Right forelimb (tissue), 1 donor: Measurements from ENCODE around the gene PYGL.
A peak's percentile ranks its signal among the peaks of the same experiment; 100 is the strongest.
"Not testable (repeated sequence)": the region's sequence is repeated elsewhere in the genome, so short reads cannot be mapped to it uniquely, and the experiment has no call there.

ENCODE experiments used
- DNase-seq: peaks from one replicate; pipeline ENCODE4 v3.0.0-alpha.2; 2018

PYGL gene

DNA sequence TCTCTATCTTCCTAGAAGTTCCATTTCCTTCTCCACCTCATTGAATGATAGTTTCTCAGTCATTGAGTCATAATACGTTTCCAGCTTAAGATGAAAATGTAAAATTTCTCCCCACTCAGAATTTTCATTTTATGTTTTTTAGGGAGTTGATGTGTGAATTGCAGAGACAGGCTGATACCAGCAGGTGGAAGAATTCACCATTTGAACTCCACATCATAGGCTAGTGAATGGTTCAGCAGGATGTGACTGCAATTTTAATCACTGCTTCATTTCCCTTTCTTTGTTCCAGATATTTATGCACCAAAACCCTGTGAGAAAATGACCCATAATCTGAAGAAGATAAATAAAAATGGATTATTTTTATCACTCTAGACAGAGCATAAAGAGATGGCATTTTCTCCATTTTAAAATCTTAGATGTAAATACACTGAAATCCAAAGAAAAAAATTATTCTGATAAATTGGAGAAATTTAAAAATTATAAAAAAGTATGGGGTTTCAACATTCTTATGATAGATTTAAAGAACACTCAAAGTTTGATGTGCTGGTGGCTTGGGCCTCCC is 10.6 kb upstream of the PYGL start:
- DNase-seq, result no peak

DNA sequence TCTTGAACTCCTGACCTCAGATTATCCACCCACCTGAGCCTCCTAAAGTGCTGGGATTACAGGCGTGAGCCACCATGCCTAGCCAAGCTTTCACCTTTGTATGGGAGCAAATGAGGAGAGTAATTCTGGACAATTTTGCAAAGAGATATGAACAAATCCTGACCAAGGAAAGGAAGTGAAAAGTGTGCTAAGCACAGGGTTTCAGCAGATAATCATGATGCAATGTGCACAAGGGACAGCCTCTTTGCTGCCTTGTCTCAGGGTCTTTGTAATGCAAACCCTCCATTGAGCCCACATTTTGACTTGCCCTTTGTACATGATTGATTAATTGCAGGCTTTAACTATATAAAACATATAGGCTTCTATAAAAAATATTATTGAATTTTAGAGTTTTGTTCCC is 9.2 kb upstream of the PYGL start:
- DNase-seq, result no peak

- no peak for DNase-seq
Measured at GRCh38 chr14:50951032-50951431, 6.7 kb upstream of the PYGL start.

GRCh38 chr14:50948205-50948604 is 3.9 kb upstream of the PYGL start:
- no peak for DNase-seq

DNA sequence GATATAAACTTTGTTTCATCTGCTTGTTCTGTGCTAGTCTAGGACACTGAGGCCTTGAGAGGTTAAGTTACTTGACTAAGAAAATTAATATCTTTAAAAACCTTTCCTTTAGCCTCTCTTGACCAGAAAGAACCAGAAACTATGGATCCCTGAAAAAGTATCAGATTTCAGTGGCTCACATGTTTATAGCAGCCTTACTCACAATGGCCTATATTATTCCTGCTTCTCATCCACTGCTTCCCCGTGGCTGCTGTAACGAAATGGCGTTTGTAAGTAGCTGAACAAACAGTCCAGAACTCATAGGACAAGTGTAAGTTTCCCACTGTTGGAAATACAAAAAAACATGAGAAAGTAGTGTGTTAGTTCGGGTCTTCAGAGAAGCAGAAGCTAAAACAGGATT is 3.2 kb upstream of the PYGL start:
- no peak for DNase-seq

GRCh38 chr14:50946234-50946935 is 2.1 kb upstream of the PYGL start:
- no peak for DNase-seq

DNA sequence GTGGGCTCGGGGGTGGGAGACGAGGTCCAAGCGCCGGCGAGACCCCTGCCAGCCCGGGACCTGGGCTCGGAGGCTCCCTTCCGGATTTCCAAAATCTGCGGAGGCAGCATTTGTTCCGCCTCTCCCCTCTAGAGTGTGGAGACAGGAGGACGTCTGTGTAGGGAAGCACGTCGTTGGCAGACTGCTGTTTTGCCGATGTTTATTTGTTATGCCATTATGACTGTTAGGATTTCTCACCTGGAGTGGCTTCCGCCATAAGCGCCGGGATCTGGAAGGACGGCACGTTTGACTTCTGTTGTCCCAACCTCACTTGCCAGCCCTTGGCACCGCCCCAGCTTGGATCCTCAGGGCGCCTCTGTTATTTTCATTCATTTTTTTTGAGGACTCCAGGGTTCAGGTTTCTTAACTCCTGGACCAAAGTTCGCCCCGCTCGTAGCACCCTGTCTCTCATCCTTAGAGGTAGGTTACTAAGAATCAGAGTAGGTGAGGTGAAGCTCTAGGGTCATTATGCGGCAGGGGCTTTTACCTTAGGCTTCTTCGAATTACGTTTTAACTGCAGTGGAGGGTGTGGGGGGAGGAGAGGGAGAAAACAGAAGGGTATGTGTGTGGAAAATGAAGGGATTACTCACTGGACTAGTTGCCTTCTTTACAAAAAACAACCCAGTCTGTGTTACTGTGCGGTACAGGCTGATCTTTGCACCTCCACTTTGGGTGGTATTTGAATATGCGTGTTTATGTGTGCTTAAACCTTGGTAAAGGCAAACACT is 547 bp upstream of the PYGL start:
- no peak for DNase-seq

- DNase-seq, result peak; percentile 54
Measured at GRCh38 chr14:50943261-50943942, 881 bp downstream of the PYGL start.

DNA sequence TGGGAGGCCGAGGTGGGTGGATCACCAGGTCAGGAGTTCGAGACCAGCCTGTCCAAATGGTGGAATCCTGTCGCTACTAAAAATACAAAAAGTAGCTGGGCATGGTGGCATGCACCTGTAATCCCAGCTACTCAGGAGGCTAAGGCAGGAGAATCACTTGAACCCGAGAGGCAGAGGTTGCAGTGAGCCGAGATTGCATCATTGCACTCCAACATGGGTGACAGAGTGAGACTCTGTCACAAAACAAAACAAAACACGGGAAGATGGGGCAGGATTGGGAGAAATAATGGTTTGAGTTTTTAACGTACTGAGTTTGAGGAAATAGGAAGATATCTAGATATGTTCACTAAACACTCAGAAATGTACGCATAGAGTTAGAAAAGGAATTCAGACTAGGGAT is 2.6 kb downstream of the PYGL start:
- not testable (repeated sequence) for DNase-seq

DNA sequence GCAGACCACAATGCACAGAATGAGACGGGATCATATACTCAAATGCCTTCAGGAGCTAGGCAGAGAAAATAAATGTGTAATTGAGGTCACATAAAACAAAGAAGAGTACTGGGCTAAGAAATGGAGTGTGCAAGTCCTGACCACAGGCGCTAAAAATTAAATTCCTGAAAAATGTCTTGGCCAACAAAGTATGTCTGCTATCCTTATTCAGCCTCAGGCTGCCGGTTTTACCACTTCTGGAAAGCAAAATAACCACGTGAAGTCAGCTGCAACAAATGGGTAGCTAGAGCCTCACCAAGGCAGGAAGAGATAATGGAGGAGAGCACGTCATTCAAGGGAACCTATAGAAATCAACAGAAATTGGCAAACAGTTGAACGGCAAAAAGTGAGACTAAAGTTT is 3.1 kb downstream of the PYGL start:
- no peak for DNase-seq

GRCh38 chr14:50937800-50938199 is 6.5 kb downstream of the PYGL start:
- DNase-seq, result no peak

- DNase-seq, result no peak
Measured at GRCh38 chr14:50937325-50937724, 7.0 kb downstream of the PYGL start.

- no peak for DNase-seq
Measured at GRCh38 chr14:50936882-50937281, 7.4 kb downstream of the PYGL start.

GRCh38 chr14:50936016-50936340 is 8.3 kb downstream of the PYGL start:
- no peak for DNase-seq

GRCh38 chr14:50935126-50936015 is 8.9 kb downstream of the PYGL start:
- no peak for DNase-seq

- DNase-seq, result no peak
Measured at GRCh38 chr14:50932592-50933495, 11.4 kb downstream of the PYGL start.

GRCh38 chr14:50932156-50932555 is 12.1 kb downstream of the PYGL start:
- DNase-seq, result no peak

DNA sequence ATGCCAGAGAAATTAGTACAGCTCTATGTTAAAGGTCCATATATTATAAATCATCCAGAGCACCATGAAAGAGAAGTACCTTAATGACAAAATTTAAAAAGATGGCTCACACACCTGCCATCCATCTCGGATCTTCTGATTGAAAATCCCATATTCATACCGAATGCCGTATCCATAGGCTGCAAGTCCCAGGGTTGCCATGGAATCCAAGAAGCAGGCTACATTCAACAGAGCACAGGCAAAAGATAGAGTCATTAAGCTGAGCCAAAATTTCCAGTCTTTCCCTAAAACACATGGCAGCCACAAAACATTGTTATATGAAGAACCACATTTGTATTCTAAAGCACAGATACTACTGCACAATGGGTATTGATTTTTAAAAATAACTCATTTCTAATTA is 12.7 kb downstream of the PYGL start:
- no peak for DNase-seq

DNA sequence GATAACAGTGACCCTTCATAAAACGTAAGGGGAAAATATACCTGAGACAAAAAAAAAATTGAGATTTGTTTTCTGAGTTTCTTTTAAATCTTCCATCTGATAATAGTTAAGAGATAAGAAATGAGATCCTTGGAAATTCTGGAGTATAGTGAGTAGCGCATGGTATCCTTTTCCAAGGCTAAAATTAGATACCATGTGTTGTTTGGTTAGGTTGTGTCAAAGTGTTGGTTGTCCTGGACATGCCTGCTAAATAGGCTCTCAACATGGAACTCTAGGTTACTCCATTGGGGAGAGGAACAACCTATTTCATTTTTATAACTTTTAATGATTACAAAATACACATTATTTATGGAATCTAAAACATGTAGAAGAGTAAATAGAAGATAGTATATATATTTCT is 14.8 kb downstream of the PYGL start:
- no peak for DNase-seq

- DNase-seq, result no peak
Measured at GRCh38 chr14:50928002-50928635, 16.2 kb downstream of the PYGL start.

DNA sequence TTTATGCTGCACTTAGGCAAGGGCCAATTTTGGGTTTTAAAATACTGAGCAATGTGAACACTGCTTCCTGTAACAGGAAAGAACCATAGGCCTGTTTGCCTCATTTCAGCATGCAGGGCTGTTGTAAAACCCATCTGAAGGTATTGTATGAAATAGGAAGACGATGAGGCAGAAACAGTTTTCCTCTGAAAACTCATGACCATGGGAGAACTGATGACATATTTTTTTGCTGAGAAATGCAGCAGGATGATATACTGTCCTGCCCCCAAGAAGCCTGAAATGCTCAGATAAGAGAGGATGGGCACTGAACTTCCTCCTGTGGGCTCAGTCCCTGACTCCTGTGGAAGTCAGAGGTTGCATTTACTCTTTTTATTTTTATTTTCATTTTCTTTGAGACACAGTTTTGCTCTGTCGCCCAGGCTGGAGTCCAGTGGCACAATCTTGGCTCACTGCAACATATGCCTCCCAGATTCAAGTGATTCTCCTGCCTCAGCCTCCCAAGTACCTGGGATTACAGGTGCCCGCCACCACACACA is 17.4 kb downstream of the PYGL start:
- DNase-seq, result no peak
